A204.1 (cell line): ENCODE results near the gene TMPRSS15.

Experiments
- FAIRE-seq: peaks from 2 replicates; lab custom pipeline; 2012; peaks lifted over from hg19 to GRCh38; lab: Jason Lieb, UNC

The TMPRSS15 gene

DNA sequence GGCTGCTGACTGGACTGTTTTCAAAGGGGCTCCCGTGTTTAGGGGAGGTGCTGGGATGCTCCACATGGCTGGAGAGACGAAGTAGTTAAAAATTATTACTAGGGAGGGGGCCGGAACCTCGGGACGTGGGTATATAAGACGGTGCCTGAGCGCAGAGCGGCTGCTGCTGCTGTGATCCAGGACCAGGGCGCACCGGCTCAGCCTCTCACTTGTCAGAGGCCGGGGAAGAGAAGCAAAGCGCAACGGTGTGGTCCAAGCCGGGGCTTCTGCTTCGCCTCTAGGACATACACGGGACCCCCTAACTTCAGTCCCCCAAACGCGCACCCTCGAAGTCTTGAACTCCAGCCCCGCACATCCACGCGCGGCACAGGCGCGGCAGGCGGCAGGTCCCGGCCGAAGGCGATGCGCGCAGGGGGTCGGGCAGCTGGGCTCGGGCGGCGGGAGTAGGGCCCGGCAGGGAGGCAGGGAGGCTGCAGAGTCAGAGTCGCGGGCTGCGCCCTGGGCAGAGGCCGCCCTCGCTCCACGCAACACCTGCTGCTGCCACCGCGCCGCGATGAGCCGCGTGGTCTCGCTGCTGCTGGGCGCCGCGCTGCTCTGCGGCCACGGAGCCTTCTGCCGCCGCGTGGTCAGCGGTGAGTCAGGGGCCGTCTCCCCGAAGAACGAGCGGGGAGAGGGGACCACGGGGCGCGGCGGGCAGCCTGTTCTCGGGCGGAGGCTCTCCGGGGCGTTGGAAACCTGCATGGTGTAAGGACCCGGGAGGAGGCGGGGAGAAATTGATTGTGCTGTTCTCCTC lies 158.7 kb downstream of the TMPRSS15 start, which contains the start of gene CHODL:
Gene CHODL (plus strand): TSS at position 163 of the 793 bp plus-strand sequence. CDS start 391 bp downstream, at position 554.
- FAIRE-seq: no peak

DNA sequence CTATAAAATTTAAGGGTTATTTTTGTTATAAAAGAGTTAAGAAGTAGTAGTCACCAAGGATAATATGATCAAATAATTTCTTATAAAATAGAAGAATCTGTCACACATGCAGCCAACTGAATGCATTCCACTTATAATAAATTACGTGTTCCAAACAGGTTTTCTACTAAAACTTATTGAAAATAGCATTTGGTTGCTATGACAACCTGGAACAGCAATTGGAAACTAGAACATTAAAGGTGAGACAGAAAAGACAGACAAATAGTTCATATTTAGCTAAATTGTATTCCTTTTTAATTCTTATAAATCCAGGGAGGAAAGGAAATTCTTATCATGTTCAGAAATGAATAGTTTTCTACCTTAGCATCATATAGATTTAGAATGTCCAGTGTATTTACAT lies 168.0 kb downstream of the TMPRSS15 start:
- no peak for FAIRE-seq

DNA sequence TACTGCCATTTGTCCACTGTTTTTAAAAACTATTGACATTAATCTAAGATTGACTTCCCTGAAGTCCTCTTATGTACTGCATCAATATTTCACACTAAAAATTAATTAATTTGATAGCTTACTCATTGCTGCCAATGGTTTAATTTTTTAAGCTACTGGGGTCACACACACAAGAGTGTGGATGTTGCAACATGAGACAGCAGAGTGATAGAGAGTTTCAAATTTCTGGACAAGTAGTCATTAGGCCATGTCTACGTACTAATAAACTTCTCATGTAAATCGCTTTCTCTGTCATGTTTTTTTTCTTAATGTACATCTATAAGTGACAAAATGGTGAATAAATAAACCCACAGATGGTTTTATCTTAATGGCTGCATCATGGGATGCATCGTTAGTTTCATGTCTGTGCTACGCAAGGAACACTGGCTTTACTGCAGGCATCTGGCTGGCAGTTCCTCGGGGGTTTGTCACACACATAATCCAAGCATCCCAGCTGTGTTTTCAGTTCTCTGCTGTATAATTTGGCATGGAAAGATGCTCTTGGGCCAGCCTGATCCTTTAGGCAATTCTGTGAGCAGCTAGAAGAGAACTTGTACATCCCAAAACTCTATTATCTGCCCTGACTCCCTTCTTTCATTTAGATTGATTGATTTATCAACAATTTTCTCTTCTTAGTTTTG lies 175.4 kb downstream of the TMPRSS15 start:
- no peak for FAIRE-seq

DNA sequence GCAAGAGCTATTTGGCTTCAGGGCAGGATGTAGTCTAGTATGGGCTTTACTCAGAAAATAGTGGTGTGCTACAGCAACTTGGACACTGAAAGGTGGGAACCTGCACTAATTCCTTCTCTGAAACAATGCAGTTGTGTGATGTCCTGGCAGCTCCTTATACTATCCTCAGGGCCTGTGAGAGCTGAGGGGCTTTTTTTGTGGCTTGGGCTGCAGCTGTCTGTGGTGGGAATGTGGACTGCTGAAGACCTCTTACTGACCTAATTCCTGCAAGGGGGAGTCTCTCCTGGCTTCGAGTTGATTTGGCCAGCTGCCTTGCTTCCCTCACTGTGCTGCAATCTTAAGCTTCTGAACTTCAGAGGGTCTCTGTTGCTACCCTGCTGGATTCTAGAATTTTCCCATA lies 181.2 kb downstream of the TMPRSS15 start:
- no peak for FAIRE-seq

DNA sequence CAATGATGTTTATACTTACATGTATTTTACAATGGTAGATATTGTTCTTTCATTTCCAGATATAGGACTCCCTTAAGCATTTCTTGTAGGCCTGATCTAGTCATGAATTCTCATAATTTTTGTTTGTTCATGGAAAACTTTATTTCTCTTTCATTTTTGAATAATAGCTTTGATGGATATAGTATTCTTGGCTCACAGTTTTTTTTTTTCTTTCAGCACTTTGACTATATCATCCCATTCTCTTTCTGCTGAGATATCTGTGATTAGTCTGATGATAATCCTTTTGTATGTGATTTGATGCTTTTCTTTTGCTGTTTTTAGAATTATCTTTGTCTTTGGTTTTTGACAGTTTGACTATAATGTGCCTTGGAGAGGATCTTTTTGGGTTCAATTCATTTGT lies 183.1 kb downstream of the TMPRSS15 start:
- FAIRE-seq: no peak
